Astrocyte of the spinal cord (primary cell): ENCODE measurements around the gene NT5DC4.
A peak's percentile ranks its signal among the peaks of the same experiment; 100 is the strongest.

Experiments used
- DNase-seq: peaks from one replicate; pipeline ENCODE4 v3.0.0; 2011; ENCODE audit warnings: low read depth, low spot score
- H3K4me3 ChIP-seq: 2 replicates; pipeline ENCODE4 v1.5.1; 2011; ENCODE audit warnings: low read depth, mild to moderate bottlenecking, low read length, moderate library complexity
- CTCF ChIP-seq: IDR thresholded peaks from 2 replicates; pipeline ENCODE4 v1.5.1; 2012; ENCODE audit warnings: low read depth, mild to moderate bottlenecking, low read length, inconsistent platforms
- in situ Hi-C: cut with HindIII; loops from 2 replicates; pipeline ENCODE4 v1.10.0; 2017; ENCODE audit warnings: low sequenced_read_pairs

Gene NT5DC4

GRCh38 chr2:112720785-112721184 lies at the start of gene NT5DC4:
Gene NT5DC4 (plus strand): TSS chr2:112721020. CDS start chr2:112721080, 60 bp downstream.
- in situ Hi-C loops = no loop called here
- H3K4me3 ChIP-seq = no peak within 1 kb of the TSS
- no peak for TF ChIP-seq CTCF
- no peak for DNase-seq

GRCh38 chr2:112671801-112672200 lies 49.0 kb upstream of the NT5DC4 start:
- no peak overlapping the region for H3K4me3 ChIP-seq
- TF ChIP-seq CTCF = no peak
- in situ Hi-C loops = no loop called here
- no peak for DNase-seq

- in situ Hi-C loops = no loop called here
- no peak overlapping the region for H3K4me3 ChIP-seq
- no peak for TF ChIP-seq CTCF
- DNase-seq = no peak
Measured at GRCh38 chr2:112673008-112673407, 47.8 kb upstream of the NT5DC4 start.

- in situ Hi-C loops = no loop called here
- DNase-seq = no peak
- no peak for TF ChIP-seq CTCF
- no peak overlapping the region for H3K4me3 ChIP-seq
Measured at GRCh38 chr2:112674229-112674628, 46.6 kb upstream of the NT5DC4 start.

GRCh38 chr2:112679484-112679883 lies 41.3 kb upstream of the NT5DC4 start:
- no peak for DNase-seq
- in situ Hi-C loops = no loop called here
- no peak for TF ChIP-seq CTCF
- no peak overlapping the region for H3K4me3 ChIP-seq

GRCh38 chr2:112680666-112681101 lies 40.1 kb upstream of the NT5DC4 start:
- no peak for TF ChIP-seq CTCF
- DNase-seq = peak; percentile 32
- in situ Hi-C loops = no loop called here
- H3K4me3 ChIP-seq = no peak overlapping the region

GRCh38 chr2:112682101-112682500 lies 38.7 kb upstream of the NT5DC4 start:
- TF ChIP-seq CTCF = no peak
- DNase-seq = no peak
- in situ Hi-C loops = no loop called here
- no peak overlapping the region for H3K4me3 ChIP-seq
